HG03280 (cell line): ENCODE results near the gene ATG9A.
"Not testable (repeated sequence)": the region's sequence is repeated elsewhere in the genome, so short reads cannot be mapped to it uniquely, and the experiment has no call there.

ENCODE experiments used
- ATAC-seq: cut with Tn5 transposase; IDR thresholded peaks from one replicate; pipeline ENCODE4 v1.9.1; 2021; ENCODE audit warnings: mild to moderate bottlenecking, moderate library complexity; ENCODE audit not compliant: unreplicated experiment

ATG9A gene

GRCh38 chr2:219207134-219207883, 22.1 kb downstream of the ATG9A start:
- ATAC-seq = no peak

- ATAC-seq = peak; percentile 98
Observed at GRCh38 chr2:219206328-219207133, 22.9 kb downstream of the ATG9A start, which contains the start of gene ZFAND2B. ZFAND2B (plus strand) TSS chr2:219206782; CDS start chr2:219206988, 206 bp downstream.

- ATAC-seq = no peak
Observed at GRCh38 chr2:219205981-219206327, 23.5 kb downstream of the ATG9A start.

GRCh38 chr2:219205165-219205538, 24.3 kb downstream of the ATG9A start:
- no peak for ATAC-seq

GRCh38 chr2:219204425-219205164, 24.8 kb downstream of the ATG9A start:
- ATAC-seq = no peak

- not testable (repeated sequence) for ATAC-seq
Observed at GRCh38 chr2:219201331-219201730, 28.1 kb downstream of the ATG9A start.

GRCh38 chr2:219200502-219201326, 28.7 kb downstream of the ATG9A start:
- ATAC-seq = not testable (repeated sequence)

- no peak for ATAC-seq
Observed at GRCh38 chr2:219199470-219200211, 29.8 kb downstream of the ATG9A start.

GRCh38 chr2:219198974-219199373, 30.5 kb downstream of the ATG9A start:
- ATAC-seq = no peak

- no peak for ATAC-seq
Observed at GRCh38 chr2:219197388-219197787, 32.0 kb downstream of the ATG9A start.

- no peak for ATAC-seq
Observed at GRCh38 chr2:219186754-219187456, 42.5 kb downstream of the ATG9A start.

- no peak for ATAC-seq
Observed at GRCh38 chr2:219184121-219184520, 45.3 kb downstream of the ATG9A start.

- ATAC-seq = no peak
Observed at GRCh38 chr2:219183151-219183772, 46.2 kb downstream of the ATG9A start.

- ATAC-seq = no peak
Observed at GRCh38 chr2:219182331-219183150, 46.9 kb downstream of the ATG9A start.

GRCh38 chr2:219181531-219181930, 47.9 kb downstream of the ATG9A start:
- no peak for ATAC-seq

- ATAC-seq = no peak
Observed at GRCh38 chr2:219180961-219181360, 48.5 kb downstream of the ATG9A start.

- ATAC-seq = no peak
Observed at GRCh38 chr2:219179601-219180465, 49.6 kb downstream of the ATG9A start.
